GM23248 (cell line): Measurements from ENCODE around the gene CDCA3. TPM values are rescaled to one million over a fixed set of nuclear protein-coding genes. Genes with fewer than 3 reads are reported as not detected.

ENCODE experiments used
- DNase-seq: peaks from one replicate; pipeline ENCODE4 v3.0.0-alpha.2; 2015
- H2AFZ ChIP-seq: fragments of 200-600 bp; sonication (generic); 2 replicates; pipeline ENCODE4 v1.6.1; 2016; ENCODE audit warnings: antibody characterized with exemption
- H3F3A ChIP-seq: fragments of 200-600 bp; sonication (generic); 2 replicates; pipeline ENCODE4 v1.6.1; 2016; ENCODE audit warnings: mild to moderate bottlenecking, antibody characterized with exemption, mixed run types; ENCODE audit not compliant: insufficient read depth
- H3K27ac ChIP-seq: fragments of 200-600 bp; sonication (generic); 2 replicates; pipeline ENCODE4 v1.5.1; 2016; ENCODE audit warnings: mild to moderate bottlenecking
- H3K27me3 ChIP-seq: fragments of 200-600 bp; sonication (generic); replicated peaks from 2 replicates; pipeline ENCODE4 v1.6.1; 2016; ENCODE audit warnings: mild to moderate bottlenecking; ENCODE audit not compliant: insufficient read depth
- H3K36me3 ChIP-seq: fragments of 200-600 bp; sonication (generic); 2 replicates; pipeline ENCODE4 v1.6.1; 2016; ENCODE audit warnings: low read depth, mild to moderate bottlenecking
- H3K4me1 ChIP-seq: fragments of 200-600 bp; sonication (generic); 2 replicates; pipeline ENCODE4 v1.6.1; 2016; ENCODE audit warnings: mild to moderate bottlenecking; ENCODE audit not compliant: insufficient read depth
- H3K4me2 ChIP-seq: fragments of 200-600 bp; sonication (generic); one replicate; pipeline ENCODE4 v1.6.1; 2016; ENCODE audit warnings: mild to moderate bottlenecking; ENCODE audit not compliant: unreplicated experiment
- H3K4me3 ChIP-seq: fragments of 200-600 bp; sonication (generic); 2 replicates; pipeline ENCODE4 v1.5.1; 2016; ENCODE audit warnings: mild to moderate bottlenecking
- H3K79me2 ChIP-seq: fragments of 200-600 bp; sonication (generic); 2 replicates; pipeline ENCODE4 v1.6.1; 2016; ENCODE audit warnings: mild to moderate bottlenecking; ENCODE audit not compliant: insufficient read depth
- H3K9ac ChIP-seq: fragments of 200-600 bp; sonication (generic); 2 replicates; pipeline ENCODE4 v1.6.1; 2016; ENCODE audit warnings: mild to moderate bottlenecking
- H3K9me2 ChIP-seq: fragments of 200-600 bp; sonication (generic); 2 replicates; pipeline ENCODE4 v1.6.1; 2016; ENCODE audit warnings: mixed run types, mild to moderate bottlenecking, moderate library complexity; ENCODE audit not compliant: insufficient read depth
- H3K9me3 ChIP-seq: fragments of 200-600 bp; sonication (generic); one replicate; pipeline ENCODE4 v1.6.1; 2017; ENCODE audit warnings: low read depth
- H4K20me1 ChIP-seq: fragments of 200-600 bp; sonication (generic); 2 replicates; pipeline ENCODE4 v1.6.0; 2016; ENCODE audit not compliant: insufficient read depth
- EZH2 ChIP-seq: fragments of 200-600 bp; sonication (generic); IDR thresholded peaks from 2 replicates; pipeline ENCODE4 v1.6.1; 2018; ENCODE audit warnings: antibody characterized with exemption, mild to moderate bottlenecking; ENCODE audit not compliant: insufficient read depth, poor library complexity, severe bottlenecking
- EZH2phosphoT487 ChIP-seq: fragments of 200-600 bp; sonication (generic); IDR thresholded peaks from 2 replicates; pipeline ENCODE4 v1.6.1; 2018; ENCODE audit warnings: antibody characterized with exemption, moderate library complexity, mild to moderate bottlenecking, low read depth; ENCODE audit not compliant: insufficient read depth
- WGBS, 2 experiments: methylation state at CpG; one replicate each; pipeline ENCODE4 v1.1.6; 2015 to 2017; ENCODE audit warnings: low lambda C conversion rate in 2 of 2, low coverage in 1 of 2; ENCODE audit errors: missing lambda C conversion rate in 2 of 2; 5-methylcytosine and 5-hydroxymethylcytosine counted together
- in situ Hi-C: fragments of 300-500 bp; cut with MboI; formaldehyde crosslinking; loops from 2 replicates; pipeline ENCODE4 v1.15.0; 2020
- polyA plus RNA-seq: library from polyadenylated mRNA; unstranded; fragments of >200 nt; fragmentation: Nextera tagmentation; extraction: Ambion mirVana; gene quantifications from 2 replicates; pipeline ENCODE4 v1.2.1, GENCODE V29; 2016
- total RNA-seq: library from RNA; depleted of rRNA; stranded (reverse); fragments of >200 nt; shearing (Covaris generic); gene quantifications from 2 replicates; pipeline ENCODE4 v1.2.3, GENCODE V29; 2014

Gene CDCA3
- total and polyA plus RNA-seq, 2 experiments from 2014 or later: 23.9 to 30.2 TPM

- no peak for DNase-seq
- H4K20me1 ChIP-seq: no peaks in the 10 kb centered on the region
- no peak overlapping the region for H3K27ac ChIP-seq
- H3F3A ChIP-seq: no peaks in the 10 kb centered on the region; the same call in 1 of the 2 replicates
- H3K4me2 ChIP-seq: no peak overlapping the region
- H3K79me2 ChIP-seq: peaks cover 11% of the 10 kb centered on the region
- H3K36me3 ChIP-seq: no peaks in the 10 kb centered on the region
- no peak overlapping the region for H2AFZ ChIP-seq
- H3K9me2 ChIP-seq: no peaks in the 10 kb centered on the region
- H3K4me1 ChIP-seq: peaks cover 14% of the 10 kb centered on the region
- WGBS, 2 experiments: 19 to 20% methylated on average over 7 of the region's 7 CpGs
- in situ Hi-C loops: no loop called here
- TF ChIP-seq EZH2 (no peak), EZH2phosphoT487 (no peak)
- H3K27me3 ChIP-seq: peaks cover 7% of the 10 kb centered on the region
- H3K4me3 ChIP-seq: no peak overlapping the region
- H3K9me3 ChIP-seq: no peaks in the 10 kb centered on the region
- no peak overlapping the region for H3K9ac ChIP-seq
These were observed 28.5 kb downstream of the CDCA3 start for GRCh38 chr12:6822426-6823135.

- no peaks in the 10 kb centered on the region for H3K9me2 ChIP-seq
- WGBS, 2 experiments: 0 to 1% methylated on average over 3 to 28 of the region's 28 CpGs
- in situ Hi-C loops: no loop called here
- H3K36me3 ChIP-seq: no peaks in the 10 kb centered on the region
- peak within 1 kb of the TSS; percentile 59 for H3K4me3 ChIP-seq
- H3K27me3 ChIP-seq: peaks cover 7% of the 10 kb centered on the region
- no peaks in the 10 kb centered on the region for H3K9me3 ChIP-seq
- no peaks in the 10 kb centered on the region for H4K20me1 ChIP-seq
- peaks cover 8% of the 10 kb centered on the region for H3K4me1 ChIP-seq
- H3K79me2 ChIP-seq: peaks cover 3% of the 10 kb centered on the region; the same call in 1 of the 2 replicates
- DNase-seq: peak; percentile 61
- peak within 1 kb of the TSS; percentile 30 for H3K4me2 ChIP-seq
- H3K27ac ChIP-seq: no peak within 1 kb of the TSS
- H2AFZ ChIP-seq: no peak within 1 kb of the TSS
- no peak for TF ChIP-seq EZH2
- no peak for TF ChIP-seq EZH2phosphoT487
- H3F3A ChIP-seq: no peaks in the 10 kb centered on the region; the same call in 1 of the 2 replicates
- H3K9ac ChIP-seq: peak within 1 kb of the TSS; percentile 12; the same call in 1 of the 2 replicates
These were observed 29.3 kb downstream of the CDCA3 start, which contains the start of gene GPR162 for GRCh38 chr12:6821591-6822425. Gene GPR162 (plus strand): TSS chr12:6821821. CDS start chr12:6823899, 2,078 bp downstream.

- TF ChIP-seq EZH2 (no peak), EZH2phosphoT487 (no peak)
- WGBS, 2 experiments: 85 to 86% methylated on average over 5 of the region's 5 CpGs
- H3K27me3 ChIP-seq: peaks cover 9% of the 10 kb centered on the region
- no peaks in the 10 kb centered on the region for H3K9me2 ChIP-seq
- H4K20me1 ChIP-seq: no peaks in the 10 kb centered on the region
- H3K9me3 ChIP-seq: no peaks in the 10 kb centered on the region
- H3K36me3 ChIP-seq: no peaks in the 10 kb centered on the region
- DNase-seq: no peak
- H3K4me3 ChIP-seq: no peak overlapping the region
- H3K79me2 ChIP-seq: no peaks in the 10 kb centered on the region
- no peak overlapping the region for H3K9ac ChIP-seq
- H3K4me2 ChIP-seq: no peak overlapping the region
- no peak overlapping the region for H2AFZ ChIP-seq
- H3K27ac ChIP-seq: no peak overlapping the region
- in situ Hi-C loops: no loop called here
- peaks cover 5% of the 10 kb centered on the region for H3K4me1 ChIP-seq
- no peaks in the 10 kb centered on the region; the same call in 1 of the 2 replicates for H3F3A ChIP-seq
These were observed 30.9 kb downstream of the CDCA3 start for GRCh38 chr12:6820166-6820565.
